BE2C (cell line): Measurements from ENCODE around the gene STXBP1.

Experiments used
- DNase-seq: peaks from one replicate; pipeline ENCODE4 v3.0.0-alpha.2; 2020
- H3K27me3 ChIP-seq: fragments of 250-450 bp; sonication (Bioruptor Pico); 2 replicates; pipeline ENCODE4 v1.5.1; 2020; ENCODE audit warnings: mild to moderate bottlenecking
- H3K36me3 ChIP-seq: fragments of 250-450 bp; sonication (Bioruptor Pico); 2 replicates; pipeline ENCODE4 v1.5.1; 2020; ENCODE audit warnings: mild to moderate bottlenecking
- H3K4me1 ChIP-seq: fragments of 250-450 bp; sonication (Bioruptor Pico); 2 replicates; pipeline ENCODE4 v1.5.1; 2020
- H3K4me3 ChIP-seq: 2 replicates; pipeline ENCODE4 v1.5.1; 2011; ENCODE audit warnings: low read depth, low read length
- H3K9me3 ChIP-seq: fragments of 250-450 bp; sonication (Bioruptor Pico); 2 replicates; pipeline ENCODE4 v1.5.1; 2020
- TF ChIP-seq, protein P1 (sequence below): IDR thresholded peaks from 2 replicates; pipeline ENCODE4 v1.5.1; 2012; ENCODE audit warnings: mild to moderate bottlenecking, low read depth, low read length

STXBP1 gene

DNA sequence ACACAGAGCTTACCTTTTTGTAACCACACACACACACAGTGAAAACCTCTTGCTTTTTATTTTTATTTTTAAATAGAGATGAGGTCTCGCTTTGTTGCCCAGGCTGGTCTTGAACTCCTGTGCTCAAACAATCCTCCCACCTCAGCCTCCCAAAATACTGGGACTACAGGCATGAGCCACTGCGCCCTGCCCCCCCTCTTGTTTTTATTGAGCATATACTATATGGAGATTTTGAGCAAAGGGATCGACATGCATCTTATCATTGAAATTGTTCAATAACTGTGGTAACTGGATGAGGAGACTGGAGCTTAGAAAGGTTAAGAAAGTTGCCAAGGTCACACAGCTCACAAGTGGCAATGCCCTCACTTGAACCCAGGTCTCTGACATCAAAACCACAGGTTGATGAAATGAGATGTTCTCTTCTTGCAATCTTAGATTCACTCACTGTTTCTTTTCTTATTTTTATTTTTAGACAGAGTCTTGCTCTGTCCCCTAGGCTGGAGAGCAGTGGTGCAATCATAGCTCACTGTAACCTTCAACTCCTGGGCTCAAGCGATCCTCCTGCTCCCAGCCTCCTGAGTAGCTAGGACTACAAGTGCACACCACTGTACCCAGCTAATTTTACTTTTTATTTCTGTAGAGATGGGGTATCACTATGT is 26.8 kb upstream of the STXBP1 start:
- peaks cover 2% of the 10 kb centered on the region; the same call in 1 of the 2 replicates for H3K4me1 ChIP-seq
- TF ChIP-seq, protein P1, sequence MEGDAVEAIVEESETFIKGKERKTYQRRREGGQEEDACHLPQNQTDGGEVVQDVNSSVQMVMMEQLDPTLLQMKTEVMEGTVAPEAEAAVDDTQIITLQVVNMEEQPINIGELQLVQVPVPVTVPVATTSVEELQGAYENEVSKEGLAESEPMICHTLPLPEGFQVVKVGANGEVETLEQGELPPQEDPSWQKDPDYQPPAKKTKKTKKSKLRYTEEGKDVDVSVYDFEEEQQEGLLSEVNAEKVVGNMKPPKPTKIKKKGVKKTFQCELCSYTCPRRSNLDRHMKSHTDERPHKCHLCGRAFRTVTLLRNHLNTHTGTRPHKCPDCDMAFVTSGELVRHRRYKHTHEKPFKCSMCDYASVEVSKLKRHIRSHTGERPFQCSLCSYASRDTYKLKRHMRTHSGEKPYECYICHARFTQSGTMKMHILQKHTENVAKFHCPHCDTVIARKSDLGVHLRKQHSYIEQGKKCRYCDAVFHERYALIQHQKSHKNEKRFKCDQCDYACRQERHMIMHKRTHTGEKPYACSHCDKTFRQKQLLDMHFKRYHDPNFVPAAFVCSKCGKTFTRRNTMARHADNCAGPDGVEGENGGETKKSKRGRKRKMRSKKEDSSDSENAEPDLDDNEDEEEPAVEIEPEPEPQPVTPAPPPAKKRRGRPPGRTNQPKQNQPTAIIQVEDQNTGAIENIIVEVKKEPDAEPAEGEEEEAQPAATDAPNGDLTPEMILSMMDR: no peak
- no peak overlapping the region for H3K4me3 ChIP-seq
- no peaks in the 10 kb centered on the region for H3K27me3 ChIP-seq
- DNase-seq: no peak
- H3K9me3 ChIP-seq: no peaks in the 10 kb centered on the region
- no peaks in the 10 kb centered on the region for H3K36me3 ChIP-seq

DNA sequence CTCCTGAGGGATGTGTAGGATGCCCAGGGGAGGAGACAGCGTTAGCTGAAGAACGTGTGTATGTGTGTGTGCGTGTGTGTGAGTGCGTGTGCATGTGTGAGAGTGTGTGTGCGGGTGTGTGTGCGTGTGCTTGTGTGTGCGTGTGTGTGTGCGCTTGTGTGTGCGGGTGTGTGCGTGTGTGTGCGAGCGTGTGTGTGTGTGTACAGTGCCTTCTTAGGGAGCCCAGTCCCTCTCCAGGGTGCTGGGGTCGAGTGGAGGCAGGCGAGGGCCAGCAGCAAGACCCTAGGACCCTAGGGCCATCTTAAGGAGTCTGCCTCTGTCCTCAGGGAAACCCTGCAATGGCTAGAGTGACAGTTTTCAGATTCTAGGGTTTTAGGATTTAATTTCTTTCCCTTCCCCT is 26.0 kb upstream of the STXBP1 start:
- no peaks in the 10 kb centered on the region for H3K9me3 ChIP-seq
- H3K4me3 ChIP-seq: no peak overlapping the region
- TF ChIP-seq, protein P1: no peak

DNA sequence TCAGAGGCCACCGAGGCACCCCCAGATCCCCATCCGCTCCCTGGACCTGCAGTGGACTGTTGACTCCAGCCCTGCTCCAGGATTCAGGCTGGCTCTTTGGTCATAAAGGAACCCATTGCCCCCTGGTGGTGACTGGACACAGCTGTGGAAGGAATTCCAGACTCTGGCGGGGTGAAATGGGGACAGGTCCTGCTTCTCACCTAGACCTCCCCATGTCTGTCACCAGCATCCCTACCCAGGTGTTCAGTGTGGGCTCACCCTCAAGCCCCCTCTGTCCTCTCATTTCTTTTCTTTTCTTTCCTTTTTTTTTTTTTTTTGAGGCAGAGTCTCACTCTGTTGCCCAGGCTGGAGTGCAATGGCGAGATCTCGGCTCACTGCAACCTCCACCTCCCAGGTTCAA is 25.5 kb upstream of the STXBP1 start:
- peak; percentile 88 for DNase-seq
- TF ChIP-seq, protein P1: peak; percentile 97
- H3K27me3 ChIP-seq: no peaks in the 10 kb centered on the region

More for the DNA sequence above, 26.0 kb upstream of the STXBP1 start:
- H3K4me1 ChIP-seq: peaks cover 2% of the 10 kb centered on the region; the same call in 1 of the 2 replicates
- no peaks in the 10 kb centered on the region for H3K27me3 ChIP-seq
- no peaks in the 10 kb centered on the region for H3K36me3 ChIP-seq
- no peak for DNase-seq

DNA sequence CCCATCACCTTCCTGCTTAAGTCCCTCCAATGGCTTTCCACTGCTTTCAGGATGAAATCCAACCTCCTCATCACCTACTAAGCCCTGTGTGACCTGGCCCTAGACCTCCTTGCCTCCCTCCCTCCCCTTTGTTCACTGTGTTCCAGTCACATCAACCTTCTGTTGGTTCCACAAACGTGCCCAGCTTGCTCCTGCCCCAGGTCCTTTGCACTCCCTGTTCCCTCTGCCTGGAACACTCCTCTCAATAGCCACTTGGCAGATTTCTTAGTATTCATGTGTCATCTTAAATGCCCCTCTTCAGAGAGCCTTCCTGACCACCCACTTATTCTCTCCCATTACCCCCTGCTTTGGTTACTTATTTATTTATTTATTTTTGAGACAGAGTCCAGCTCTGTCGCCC is 24.1 kb upstream of the STXBP1 start:
- Histone ChIP-seq H3K9me3 (no peaks in the 10 kb centered on the region), H3K27me3 (no peaks in the 10 kb centered on the region), H3K4me3 (no peak overlapping the region), H3K36me3 (no peaks in the 10 kb centered on the region), H3K4me1 (peaks cover 2% of the 10 kb centered on the region; the same call in 1 of the 2 replicates)
- DNase-seq: no peak
- TF ChIP-seq, protein P1: no peak

More for the DNA sequence above, 25.5 kb upstream of the STXBP1 start:
- H3K36me3 ChIP-seq: no peaks in the 10 kb centered on the region
- no peak overlapping the region for H3K4me3 ChIP-seq
- no peaks in the 10 kb centered on the region for H3K9me3 ChIP-seq
- H3K4me1 ChIP-seq: peaks cover 2% of the 10 kb centered on the region; the same call in 1 of the 2 replicates

DNA sequence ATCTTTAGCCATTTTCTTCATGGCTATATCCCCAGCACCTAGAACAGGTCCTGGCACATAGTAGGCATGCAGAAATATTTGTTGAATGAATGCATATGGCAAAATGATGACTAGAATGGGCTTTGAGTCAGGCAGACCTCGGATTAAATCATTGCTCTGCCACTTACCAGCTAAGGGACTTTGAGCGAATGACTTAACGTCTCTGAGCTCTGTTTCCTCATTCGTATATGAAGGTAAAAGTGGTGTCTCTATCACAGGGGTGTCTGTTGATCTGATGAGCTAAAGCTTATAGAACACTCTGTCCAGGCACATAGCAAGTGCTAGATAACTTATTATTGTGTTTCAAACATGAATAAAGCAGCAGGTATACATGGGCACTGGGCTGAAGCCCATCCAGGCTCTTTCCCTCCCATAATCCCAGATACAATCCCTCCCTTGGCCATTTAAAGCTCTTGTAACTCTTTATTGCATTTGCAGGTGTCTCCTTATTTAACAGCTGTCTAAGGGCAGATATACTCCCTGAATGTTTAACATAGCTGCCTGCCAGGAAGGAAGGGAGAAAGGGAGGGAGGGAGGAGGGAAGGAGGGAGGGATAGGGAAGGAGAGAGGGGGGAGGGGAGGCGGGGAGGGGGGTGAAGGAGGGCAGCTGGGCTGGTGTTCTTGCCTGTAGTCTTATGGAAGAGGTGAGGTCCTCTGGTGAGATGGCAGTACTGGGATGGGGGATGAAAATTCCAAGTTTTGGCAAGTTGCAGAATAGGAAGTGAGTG is 23.2 kb upstream of the STXBP1 start:
- Histone ChIP-seq H3K27me3 (no peaks in the 10 kb centered on the region), H3K9me3 (no peaks in the 10 kb centered on the region), H3K4me1 (peaks cover 2% of the 10 kb centered on the region; the same call in 1 of the 2 replicates), H3K36me3 (no peaks in the 10 kb centered on the region), H3K4me3 (no peak overlapping the region)
- TF ChIP-seq, protein P1: no peak
- no peak for DNase-seq

DNA sequence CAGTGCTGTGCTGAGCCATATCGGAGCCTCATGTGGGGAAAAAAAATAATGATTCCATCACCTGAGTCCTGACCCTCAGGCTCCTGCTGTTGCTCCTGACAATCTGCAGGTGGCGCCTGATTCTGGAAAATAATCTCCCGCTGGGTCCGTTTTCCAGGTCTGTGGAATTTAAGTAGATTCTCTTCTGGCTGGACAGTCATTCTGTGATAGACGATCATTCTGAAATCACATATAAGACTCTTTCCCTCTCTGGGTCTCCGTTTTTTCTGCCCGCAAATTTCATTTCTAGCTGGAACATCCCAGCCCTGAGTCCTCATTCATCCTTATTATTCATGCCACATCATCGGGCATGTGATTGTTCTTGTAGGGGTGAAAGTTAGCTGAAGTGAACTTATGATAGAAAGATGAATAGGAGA is 22.1 kb upstream of the STXBP1 start:
- H3K9me3 ChIP-seq: no peaks in the 10 kb centered on the region
- H3K4me3 ChIP-seq: no peak overlapping the region
- no peaks in the 10 kb centered on the region for H3K27me3 ChIP-seq
- peak; percentile 74 for DNase-seq
- TF ChIP-seq, protein P1: peak; percentile 96
- H3K4me1 ChIP-seq: peaks cover 2% of the 10 kb centered on the region; the same call in 1 of the 2 replicates
- no peaks in the 10 kb centered on the region for H3K36me3 ChIP-seq
